GM18526 (cell line): ENCODE measurements around the gene ZNF583.

Source experiments
- POLR2A ChIP-seq: IDR thresholded peaks from 3 replicates; pipeline ENCODE4 v1.6.1; 2011; ENCODE audit not compliant: insufficient read length; ENCODE audit errors: extremely low read depth

ZNF583 gene

GRCh38 chr19:56403764-56404704, at the start of gene ZNF583:
TSS of gene ZNF583 (plus strand) at chr19:56404332. CDS start at chr19:56407115, 2,783 bp downstream.
- TF ChIP-seq POLR2A: peak; percentile 34

DNA sequence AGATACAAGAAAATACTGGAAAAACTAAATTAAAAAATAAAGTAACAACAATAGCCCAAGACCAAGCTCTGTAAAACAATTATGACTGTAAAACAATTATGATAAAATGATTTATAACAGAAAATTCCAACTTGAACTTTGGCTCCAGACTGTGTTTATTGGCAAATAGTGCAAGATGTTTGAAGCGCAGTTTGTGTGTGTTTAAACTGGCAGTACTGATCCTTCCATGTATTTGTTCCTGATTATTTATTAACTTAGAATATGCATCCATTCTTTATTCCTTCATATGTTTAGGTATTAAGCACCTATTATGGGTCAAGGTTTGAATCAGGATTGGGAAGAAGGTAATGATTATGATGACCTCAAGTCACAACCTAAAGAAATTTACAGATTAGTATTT, 48.6 kb upstream of the ZNF583 start:
- no peak for TF ChIP-seq POLR2A

DNA sequence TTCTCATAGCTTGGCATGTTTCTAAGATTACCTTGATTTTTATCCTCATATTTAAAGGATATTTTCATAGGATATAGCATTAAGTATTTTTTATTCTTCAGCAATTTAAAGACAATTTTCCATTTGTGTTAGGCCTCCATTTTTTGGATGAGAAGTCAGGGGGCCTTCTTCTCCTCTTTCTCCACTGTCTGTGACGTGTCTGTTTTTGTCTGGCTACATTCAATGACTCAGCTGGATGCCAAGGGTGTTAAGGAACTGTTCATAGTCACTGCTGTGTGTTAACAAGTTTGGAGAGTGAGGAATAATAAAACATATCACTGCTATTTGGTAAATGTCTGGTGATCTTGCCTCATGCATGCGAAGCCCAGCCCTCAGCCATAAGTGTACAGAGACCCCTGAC, 47.2 kb upstream of the ZNF583 start:
- no peak for TF ChIP-seq POLR2A

GRCh38 chr19:56360841-56361240, 43.3 kb upstream of the ZNF583 start:
- TF ChIP-seq POLR2A: no peak

DNA sequence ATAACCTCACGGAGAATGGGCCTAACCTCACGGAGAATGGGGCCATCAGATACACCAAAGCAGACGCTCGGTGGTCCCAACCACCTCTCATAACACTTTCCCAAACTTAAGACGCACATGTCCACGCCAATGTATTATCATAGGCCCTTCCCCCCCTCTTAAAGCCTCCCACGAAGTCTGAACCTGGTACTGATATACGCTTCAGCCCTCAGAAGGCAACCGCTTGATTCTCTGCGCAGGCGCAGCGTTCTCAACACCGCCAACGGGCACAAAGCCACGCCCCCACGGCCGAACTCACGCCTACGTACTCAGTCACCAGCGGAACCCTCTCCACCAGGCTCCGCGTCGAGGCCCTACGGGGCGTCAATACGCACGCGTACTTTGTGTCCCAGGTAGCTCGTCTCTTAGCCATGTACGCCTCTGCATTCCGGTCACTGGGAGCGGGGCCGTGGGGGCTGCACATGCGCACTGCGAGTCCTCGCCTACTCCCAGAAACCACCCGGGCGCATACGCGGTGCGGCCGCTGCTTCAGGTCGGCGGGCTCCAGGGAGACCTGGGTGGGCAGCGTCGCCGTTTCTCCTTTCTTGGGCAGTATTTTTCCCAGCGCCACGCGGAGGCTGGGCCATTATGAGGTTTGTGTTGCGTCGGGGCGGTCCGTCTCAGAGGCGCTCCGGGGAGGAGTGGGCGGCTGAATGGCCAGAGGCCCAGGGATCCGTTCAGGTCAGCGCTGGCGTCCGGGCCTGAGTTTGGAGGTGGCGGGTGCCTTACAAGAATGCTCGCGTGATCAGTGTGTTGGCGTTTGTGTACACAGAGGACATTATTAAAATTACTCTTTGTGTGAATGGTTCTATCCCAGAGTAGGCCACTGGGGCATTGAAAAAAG, 36.1 kb upstream of the ZNF583 start:
- peak; percentile 83 for TF ChIP-seq POLR2A

DNA sequence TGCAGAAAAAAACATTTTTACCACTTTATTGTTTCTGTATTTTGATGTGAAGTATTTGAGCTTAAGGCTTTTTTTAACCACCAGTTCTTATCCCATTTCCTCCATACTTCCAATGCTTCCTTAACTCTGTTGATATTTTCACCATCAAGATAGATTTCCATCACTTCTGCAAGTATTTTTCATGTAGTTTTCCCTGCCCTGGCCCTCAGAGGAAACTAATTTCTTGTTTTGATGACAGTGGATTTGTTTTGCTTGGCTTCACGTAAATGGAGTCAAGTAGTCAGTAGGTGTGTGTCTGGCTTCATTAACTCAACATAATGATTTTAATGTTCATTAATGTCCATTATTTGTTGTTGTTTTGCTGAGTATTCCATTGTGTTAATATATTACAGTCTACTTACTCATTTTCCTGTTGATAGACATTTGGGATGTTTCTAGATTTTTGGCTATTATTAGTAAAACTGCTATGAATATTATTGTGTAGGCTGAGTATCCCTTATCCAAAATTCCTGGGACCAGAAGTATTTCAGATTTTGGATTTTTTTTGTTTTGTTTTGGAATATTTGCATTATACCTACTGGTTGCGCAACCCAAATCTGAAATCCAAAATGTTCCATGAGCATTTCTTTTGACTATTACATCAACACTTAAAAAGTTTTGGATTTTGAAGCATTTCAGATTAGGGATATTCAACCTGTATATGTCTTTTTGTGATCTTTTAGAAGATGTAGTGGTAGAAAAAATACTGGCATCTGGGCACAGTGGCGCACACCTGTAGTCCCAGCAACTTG, 34.1 kb upstream of the ZNF583 start:
- no peak for TF ChIP-seq POLR2A

GRCh38 chr19:56372281-56372680, 31.9 kb upstream of the ZNF583 start:
- no peak for TF ChIP-seq POLR2A

DNA sequence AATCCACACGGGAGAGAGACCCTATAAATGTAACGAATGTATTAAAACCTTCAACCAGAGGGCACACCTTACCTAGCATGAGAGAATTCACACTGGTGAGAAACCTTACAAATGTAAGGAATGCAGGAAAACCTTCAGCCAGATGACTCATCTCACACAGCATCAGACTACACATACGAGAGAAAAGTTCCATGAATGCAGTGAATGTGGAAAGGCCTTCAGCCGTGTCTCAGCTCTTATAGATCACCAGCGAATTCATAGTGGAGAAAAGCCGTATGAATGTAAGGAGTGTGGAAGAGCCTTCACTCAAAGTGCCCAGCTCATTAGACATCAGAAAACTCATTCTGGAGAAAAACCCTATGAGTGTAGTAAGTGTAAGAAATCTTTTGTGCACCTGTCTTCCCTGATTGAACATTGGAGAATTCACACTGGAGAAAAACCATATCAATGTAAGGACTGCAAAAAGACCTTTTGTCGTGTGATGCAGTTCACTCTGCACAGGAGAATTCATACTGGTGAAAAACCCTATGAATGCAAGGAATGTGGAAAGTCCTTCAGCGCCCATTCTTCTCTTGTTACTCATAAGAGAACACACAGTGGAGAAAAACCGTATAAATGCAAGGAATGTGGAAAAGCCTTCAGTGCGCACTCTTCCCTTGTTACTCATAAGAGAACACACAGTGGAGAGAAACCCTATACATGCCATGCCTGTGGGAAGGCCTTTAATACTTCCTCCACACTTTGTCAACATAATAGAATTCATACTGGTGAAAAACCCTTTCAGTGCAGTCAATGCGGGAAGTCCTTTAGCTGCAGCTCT, 26.8 kb upstream of the ZNF583 start:
- no peak for TF ChIP-seq POLR2A

DNA sequence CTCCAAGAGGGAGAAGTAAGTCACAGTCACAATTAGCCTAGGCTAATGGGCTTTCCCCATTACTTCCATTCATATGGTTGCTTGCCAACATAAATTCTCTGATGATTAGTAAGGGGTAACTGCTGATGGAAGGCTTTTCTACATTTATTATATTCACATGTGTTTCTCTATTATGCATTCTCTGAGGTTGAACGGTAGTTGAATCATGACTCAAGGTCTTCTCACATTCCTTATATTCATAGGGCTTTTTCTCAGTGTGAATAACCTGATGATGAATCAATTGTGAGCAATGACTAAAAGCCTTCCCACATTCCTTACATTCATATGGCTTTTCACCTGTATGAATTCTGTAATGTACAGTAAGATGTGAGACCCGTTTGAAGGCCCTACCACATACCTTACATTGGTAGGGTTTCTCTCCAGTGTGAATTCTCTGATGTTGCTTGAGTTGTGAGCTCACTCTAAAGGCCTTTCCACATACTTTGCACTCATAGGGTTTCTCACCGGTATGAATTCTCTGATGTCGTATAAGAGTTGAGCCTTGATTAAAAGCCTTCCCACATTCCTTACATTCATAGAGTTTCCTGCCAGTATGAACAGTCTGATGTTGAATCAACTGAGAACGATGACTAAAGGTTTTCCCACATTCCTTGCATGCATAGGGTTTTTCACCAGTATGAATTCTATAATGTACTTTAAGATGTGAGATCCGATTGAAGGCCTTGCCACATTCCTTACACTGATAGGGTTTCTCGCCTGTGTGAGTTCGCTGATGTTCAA, 20.1 kb upstream of the ZNF583 start:
- TF ChIP-seq POLR2A: no peak

GRCh38 chr19:56393119-56394012, 10.8 kb upstream of the ZNF583 start, which contains the start of gene ZNF582:
TSS of gene ZNF582 (minus strand) at chr19:56393534. CDS start at chr19:56391752, 1,782 bp downstream.
- peak; percentile 71 for TF ChIP-seq POLR2A

- TF ChIP-seq POLR2A: no peak
These were observed 5.3 kb upstream of the ZNF583 start for GRCh38 chr19:56398809-56399208.

GRCh38 chr19:56400485-56400884, 3.6 kb upstream of the ZNF583 start:
- no peak for TF ChIP-seq POLR2A
